Endothelial cell of umbilical vein (primary cell): ENCODE data around the gene CKMT1B. TPM values are rescaled to one million over a fixed set of nuclear protein-coding genes. Genes with fewer than 3 reads are reported as not detected.

Source experiments
- BruUV-seq: library from RNA; stranded (reverse); fragments of 400-500 nt; replicated peaks from 2 replicates; lab custom pipeline; 2021; lab: Mats Ljungman, UMichigan
- CTCF ChIA-PET: fragments of 300-600, 350-600 bp; sonication (Branson Sonifier 250); formaldehyde crosslinking; loops from one replicate; lab custom pipeline; 2021; ENCODE audit warnings: antibody characterized with exemption, inconsistent platforms; lab: Charles Lee
- POLR2A ChIA-PET: fragments of 300-600, 350-600 bp; sonication (Branson Sonifier 250); formaldehyde crosslinking; loops from one replicate; lab custom pipeline; 2021; ENCODE audit warnings: antibody characterized with exemption, inconsistent platforms; lab: Charles Lee
- DNase-seq: peaks from one replicate; pipeline ENCODE4 v3.0.0-alpha.2; 2011; ENCODE audit warnings: low read depth, low spot score
- FAIRE-seq: peaks from 2 replicates; lab custom pipeline; 2011; peaks lifted over from hg19 to GRCh38; lab: Jason Lieb, UNC
- H2AFZ ChIP-seq: 2 replicates; pipeline ENCODE4 v1.6.0; 2012; ENCODE audit warnings: low read depth, low read length, control low read depth, inconsistent platforms
- H3K27ac ChIP-seq: 2 replicates; pipeline ENCODE4 v1.5.1; 2011; ENCODE audit warnings: low read depth, mild to moderate bottlenecking, control low read depth, low read length, moderate library complexity; ENCODE audit not compliant: insufficient read depth
- H3K27me3 ChIP-seq, 2 experiments: 2 replicates each; pipeline versions ENCODE4 v1.6.0 to v1.6.1; 2011; ENCODE audit warnings: low read length in 2 of 2, mixed read lengths in 1 of 2; ENCODE audit not compliant: control insufficient read depth in 2 of 2, insufficient read depth in 2 of 2
- H3K36me3 ChIP-seq, 2 experiments: 2 replicates in 1 of 2; 3 replicates in 1 of 2; pipeline ENCODE4 v1.5.1; 2011; ENCODE audit warnings: low read length in 2 of 2, mild to moderate bottlenecking in 1 of 2, moderate library complexity in 1 of 2; ENCODE audit not compliant: control insufficient read depth in 2 of 2, insufficient read depth in 2 of 2; ENCODE audit errors: extremely low read depth in 1 of 2
- H3K4me1 ChIP-seq: 3 replicates; pipeline ENCODE4 v1.5.1; 2011; ENCODE audit warnings: mild to moderate bottlenecking, low read length; ENCODE audit not compliant: control insufficient read depth, insufficient read depth; ENCODE audit errors: extremely low read depth
- H3K4me2 ChIP-seq: 2 replicates; pipeline ENCODE4 v1.6.1; 2011; ENCODE audit warnings: low read length, control low read depth, mixed read lengths; ENCODE audit not compliant: insufficient read depth
- H3K4me3 ChIP-seq, 3 experiments: fragments of 200-600 bp in 1 of 3; sonication (generic), shearing (Covaris generic) in 1 of 3; replicated peaks in 1 of 3; 2 replicates each; pipeline ENCODE4 v1.5.1; 2011 to 2016; ENCODE audit warnings: control low read depth in 3 of 3, low read length in 3 of 3, mild to moderate bottlenecking in 2 of 3, inconsistent platforms in 1 of 3, low read depth in 1 of 3, moderate library complexity in 1 of 3; ENCODE audit not compliant: insufficient read depth in 1 of 3
- H3K79me2 ChIP-seq: 2 replicates; pipeline ENCODE4 v1.6.0; 2012; ENCODE audit warnings: low read length, inconsistent platforms; ENCODE audit not compliant: control insufficient read depth, insufficient read depth
- H3K9ac ChIP-seq: replicated peaks from 2 replicates; pipeline ENCODE3; 2011; ENCODE audit warnings: low read length, control low read depth; ENCODE audit not compliant: insufficient read depth; ENCODE audit errors: extremely low read depth
- H3K9me1 ChIP-seq: replicated peaks from 3 replicates; pipeline ENCODE4 v1.6.0; 2011; ENCODE audit warnings: mild to moderate bottlenecking, low read length; ENCODE audit not compliant: control insufficient read depth, insufficient read depth; ENCODE audit errors: extremely low read depth
- H3K9me3 ChIP-seq: replicated peaks from 2 replicates; pipeline ENCODE4 v1.5.1; 2012; ENCODE audit warnings: low read length, inconsistent platforms; ENCODE audit not compliant: control insufficient read depth, insufficient read depth
- H4K20me1 ChIP-seq: replicated peaks from 2 replicates; pipeline ENCODE3; 2011; ENCODE audit warnings: mild to moderate bottlenecking, low read length; ENCODE audit not compliant: control insufficient read depth, insufficient read depth; ENCODE audit errors: extremely low read depth
- CTCF ChIP-seq, 2 donors: IDR thresholded peaks; 1 replicate in 1 of 2; 2 replicates in 1 of 2; pipeline ENCODE4 v1.5.1; 2011; ENCODE audit warnings: low read length in 2 of 2, mild to moderate bottlenecking in 2 of 2, moderate library complexity in 2 of 2, control low read depth in 1 of 2, inconsistent platforms in 1 of 2, low read depth in 1 of 2; ENCODE audit not compliant: insufficient read depth in 1 of 2; ENCODE audit errors: extremely low read depth in 1 of 2
- EZH2 ChIP-seq: IDR thresholded peaks from 2 replicates; pipeline ENCODE4 v1.6.1; 2012; ENCODE audit warnings: borderline replicate concordance, low read depth, mild to moderate bottlenecking, moderate library complexity, low read length, inconsistent platforms; ENCODE audit not compliant: severe bottlenecking
- FOS ChIP-seq: IDR thresholded peaks from 2 replicates; pipeline ENCODE4 v1.6.1; 2011; ENCODE audit warnings: mild to moderate bottlenecking, low read length, moderate library complexity, borderline replicate concordance; ENCODE audit not compliant: insufficient read depth
- GATA2 ChIP-seq: IDR thresholded peaks from 2 replicates; pipeline ENCODE4 v1.7.0; 2011; ENCODE audit warnings: low read depth, mild to moderate bottlenecking, moderate library complexity, mixed read lengths, low read length; ENCODE audit not compliant: insufficient read length, insufficient read depth
- JUN ChIP-seq: IDR thresholded peaks from 2 replicates; pipeline ENCODE4 v1.6.1; 2011; ENCODE audit warnings: borderline replicate concordance, low read depth; ENCODE audit not compliant: insufficient read length, insufficient read depth
- MAX ChIP-seq: IDR thresholded peaks from 2 replicates; pipeline ENCODE4 v1.6.1; 2011; ENCODE audit not compliant: insufficient read depth, insufficient read length
- MYC ChIP-seq: IDR thresholded peaks from one replicate; pipeline ENCODE4 v1.6.1; 2011; ENCODE audit warnings: mild to moderate bottlenecking, low read depth, low read length
- POLR2A ChIP-seq: IDR thresholded peaks from 2 replicates; pipeline ENCODE4 v1.6.1; 2012; ENCODE audit warnings: low read depth, mild to moderate bottlenecking, control low read depth, low read length
- POLR2AphosphoS5 ChIP-seq: IDR thresholded peaks from 2 replicates; pipeline ENCODE4 v1.6.1; 2012; ENCODE audit warnings: low read depth, mild to moderate bottlenecking, control low read depth, low read length, moderate library complexity; ENCODE audit not compliant: insufficient read depth
- dilution Hi-C: fragments of 300-500 bp; cut with MboI; formaldehyde crosslinking; loops from one replicate; pipeline ENCODE4 v1.15.0; 2019; ENCODE audit warnings: low sequenced_read_pairs; ENCODE audit not compliant: extremely low pct_ligation_motif_present
- intact Hi-C: fragments of 100-400 bp; cut with micrococcal nuclease; formaldehyde crosslinking; loops from one replicate; pipeline ENCODE4 v1.10.0; 2022
- polyA plus RNA-seq, 4 experiments: library from polyadenylated mRNA; depleted of rRNA in 3 of 4; stranded (reverse) in 3 of 4; unstranded in 1 of 4; fragments of >200 nt; gene quantifications; 2 replicates each; pipeline versions ENCODE4 v1.2.1 to v1.2.3, GENCODE V29; 2011 to 2012; ENCODE audit warnings: missing spikeins in 1 of 4
- total RNA-seq: library from RNA; stranded (reverse); gene quantifications from 2 replicates; pipeline ENCODE4 v1.2.3, GENCODE V29; 2021

Gene CKMT1B
- total and polyA plus RNA-seq, 2 donors (not counting 3 experiments of a cell fraction or from before 2014, with no cell fraction given): not detected

DNA sequence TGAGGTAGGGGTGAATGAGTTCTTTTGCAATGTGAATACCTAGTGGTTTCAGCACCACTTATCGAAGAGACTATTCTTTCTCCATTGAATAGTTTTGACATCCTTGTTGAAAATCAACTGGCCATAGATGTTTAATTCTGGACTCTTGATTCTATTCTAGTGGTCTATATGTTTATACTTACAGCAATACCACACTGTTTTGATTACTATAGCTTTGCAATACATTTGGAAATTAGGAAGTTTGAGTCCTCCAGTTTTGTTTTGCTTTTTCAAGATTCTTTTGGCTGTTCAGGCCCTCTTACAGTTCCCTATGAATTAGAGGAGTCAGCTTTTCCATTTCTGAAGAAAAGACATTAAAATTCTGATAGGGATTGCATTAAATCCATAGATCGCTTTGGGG is 46.3 kb upstream of the CKMT1B start:
- FAIRE-seq (no peak), DNase-seq (no peak)
- Histone ChIP-seq H2AFZ (no peak overlapping the region), H3K9me1 (no peaks in the 10 kb centered on the region), H3K36me3 (no peaks in the 10 kb centered on the region), H4K20me1 (no peaks in the 10 kb centered on the region), H3K27ac (no peak overlapping the region), H3K4me3 (no peak overlapping the region), H3K9ac (no peak overlapping the region), H3K9me3 (no peaks in the 10 kb centered on the region), H3K4me2 (no peak overlapping the region), H3K27me3 (no peaks in the 10 kb centered on the region), H3K4me1 (no peaks in the 10 kb centered on the region), H3K79me2 (no peaks in the 10 kb centered on the region)
- dilution Hi-C loops (no loop called here), intact Hi-C loops (no loop called here)
- BruUV-seq: no TSS peak
- POLR2A ChIA-PET: no interaction called here
- no peak for TF ChIP-seq MYC
- TF ChIP-seq POLR2AphosphoS5: no peak
- no peak for TF ChIP-seq JUN
- no peak for TF ChIP-seq CTCF (IDR thresholded peaks at IDR 0.05; ENCODE audit: extremely low read depth in 1 of 2, insufficient read depth in 1 of 2, low read depth in 1 of 2, low read length in 2 of 2)
- TF ChIP-seq MAX: no peak
- TF ChIP-seq EZH2: no peak
- no peak for TF ChIP-seq FOS
- TF ChIP-seq GATA2: no peak
- no peak for TF ChIP-seq POLR2A
- CTCF ChIA-PET: no interaction called here
